DND-41 (cell line): ENCODE results near the gene HERC3.

ENCODE experiments used
- ATAC-seq: fragments of 200-7000 bp; cut with Tn5 transposase; 3 replicates; pipeline ENCODE4 v1.9.1; 2021; ENCODE audit warnings: low read depth; ENCODE audit not compliant: insufficient read depth
- DNase-seq: peaks from one replicate; pipeline ENCODE4 v3.0.0-alpha.2; 2020
- H2AFZ ChIP-seq: 2 replicates; pipeline ENCODE4 v1.6.0; 2012; ENCODE audit warnings: low read depth, low read length
- H3K27ac ChIP-seq: 2 replicates; pipeline ENCODE4 v1.5.1; 2012; ENCODE audit warnings: low read length, inconsistent platforms
- H3K27me3 ChIP-seq: fragments of 200-600 bp; sonication (generic); 2 replicates; pipeline ENCODE4 v1.6.0; 2012; ENCODE audit warnings: low read length, mild to moderate bottlenecking, inconsistent platforms; ENCODE audit not compliant: insufficient read depth, poor library complexity
- H3K36me3 ChIP-seq: 2 replicates; pipeline ENCODE4 v1.5.1; 2012; ENCODE audit warnings: low read length, inconsistent platforms; ENCODE audit not compliant: insufficient read depth
- H3K4me1 ChIP-seq: 2 replicates; pipeline ENCODE4 v1.5.1; 2012; ENCODE audit warnings: mild to moderate bottlenecking, low read length; ENCODE audit not compliant: insufficient read depth
- H3K4me2 ChIP-seq: 2 replicates; pipeline ENCODE4 v1.6.0; 2012; ENCODE audit warnings: mild to moderate bottlenecking, moderate library complexity, low read length, inconsistent platforms; ENCODE audit not compliant: insufficient read depth
- H3K4me3 ChIP-seq, 2 experiments: fragments of 200-600 bp in 1 of 2; shearing (Covaris generic) in 1 of 2; 2 replicates each; pipeline ENCODE4 v1.5.1; 2012 to 2016; ENCODE audit warnings: inconsistent platforms in 2 of 2, low read length in 2 of 2, mild to moderate bottlenecking in 2 of 2, low read depth in 1 of 2, moderate library complexity in 1 of 2
- H3K79me2 ChIP-seq: 2 replicates; pipeline ENCODE4 v1.6.0; 2012; ENCODE audit warnings: low read length, inconsistent platforms; ENCODE audit not compliant: insufficient read depth
- H3K9ac ChIP-seq: 2 replicates; pipeline ENCODE4 v1.6.0; 2012; ENCODE audit warnings: low read depth, mild to moderate bottlenecking, inconsistent platforms, low read length, moderate library complexity
- H3K9me3 ChIP-seq: 2 replicates; pipeline ENCODE4 v1.5.1; 2012; ENCODE audit warnings: low read length, moderate library complexity, mild to moderate bottlenecking, inconsistent platforms; ENCODE audit not compliant: insufficient read depth, severe bottlenecking
- H4K20me1 ChIP-seq: 2 replicates; pipeline ENCODE4 v1.6.0; 2012; ENCODE audit warnings: low read length; ENCODE audit not compliant: insufficient read depth
- EZH2 ChIP-seq: IDR thresholded peaks from 3 replicates; pipeline ENCODE4 v1.6.1; 2012; ENCODE audit warnings: borderline replicate concordance, low read depth, mild to moderate bottlenecking, moderate library complexity, low read length, inconsistent platforms; ENCODE audit not compliant: severe bottlenecking
- TF ChIP-seq, protein P1 (sequence below): IDR thresholded peaks from 2 replicates; pipeline ENCODE4 v1.5.1; 2012; ENCODE audit warnings: borderline replicate concordance, low read length, moderate library complexity, mild to moderate bottlenecking; ENCODE audit not compliant: poor library complexity, severe bottlenecking; ENCODE audit errors: extremely low read depth

HERC3 gene

GRCh38 chr4:88732714-88733368 is 140.6 kb downstream of the HERC3 start:
- ATAC-seq (no peak), DNase-seq (no peak)
- no peaks in the 10 kb centered on the region for H3K9me3 ChIP-seq
- TF ChIP-seq EZH2, result no peak
- TF ChIP-seq, protein P1, sequence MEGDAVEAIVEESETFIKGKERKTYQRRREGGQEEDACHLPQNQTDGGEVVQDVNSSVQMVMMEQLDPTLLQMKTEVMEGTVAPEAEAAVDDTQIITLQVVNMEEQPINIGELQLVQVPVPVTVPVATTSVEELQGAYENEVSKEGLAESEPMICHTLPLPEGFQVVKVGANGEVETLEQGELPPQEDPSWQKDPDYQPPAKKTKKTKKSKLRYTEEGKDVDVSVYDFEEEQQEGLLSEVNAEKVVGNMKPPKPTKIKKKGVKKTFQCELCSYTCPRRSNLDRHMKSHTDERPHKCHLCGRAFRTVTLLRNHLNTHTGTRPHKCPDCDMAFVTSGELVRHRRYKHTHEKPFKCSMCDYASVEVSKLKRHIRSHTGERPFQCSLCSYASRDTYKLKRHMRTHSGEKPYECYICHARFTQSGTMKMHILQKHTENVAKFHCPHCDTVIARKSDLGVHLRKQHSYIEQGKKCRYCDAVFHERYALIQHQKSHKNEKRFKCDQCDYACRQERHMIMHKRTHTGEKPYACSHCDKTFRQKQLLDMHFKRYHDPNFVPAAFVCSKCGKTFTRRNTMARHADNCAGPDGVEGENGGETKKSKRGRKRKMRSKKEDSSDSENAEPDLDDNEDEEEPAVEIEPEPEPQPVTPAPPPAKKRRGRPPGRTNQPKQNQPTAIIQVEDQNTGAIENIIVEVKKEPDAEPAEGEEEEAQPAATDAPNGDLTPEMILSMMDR, result no peak
- H3K4me1 ChIP-seq, result no peaks in the 10 kb centered on the region
- no peaks in the 10 kb centered on the region for H3K27me3 ChIP-seq
- H4K20me1 ChIP-seq, result no peaks in the 10 kb centered on the region
- no peak overlapping the region for H2AFZ ChIP-seq
- H3K27ac ChIP-seq, result no peak overlapping the region
- H3K4me3 ChIP-seq, result no peak overlapping the region
- H3K36me3 ChIP-seq, result peaks cover 8% of the 10 kb centered on the region
- no peak overlapping the region for H3K9ac ChIP-seq
- H3K4me2 ChIP-seq, result no peak overlapping the region
- no peaks in the 10 kb centered on the region for H3K79me2 ChIP-seq

DNA sequence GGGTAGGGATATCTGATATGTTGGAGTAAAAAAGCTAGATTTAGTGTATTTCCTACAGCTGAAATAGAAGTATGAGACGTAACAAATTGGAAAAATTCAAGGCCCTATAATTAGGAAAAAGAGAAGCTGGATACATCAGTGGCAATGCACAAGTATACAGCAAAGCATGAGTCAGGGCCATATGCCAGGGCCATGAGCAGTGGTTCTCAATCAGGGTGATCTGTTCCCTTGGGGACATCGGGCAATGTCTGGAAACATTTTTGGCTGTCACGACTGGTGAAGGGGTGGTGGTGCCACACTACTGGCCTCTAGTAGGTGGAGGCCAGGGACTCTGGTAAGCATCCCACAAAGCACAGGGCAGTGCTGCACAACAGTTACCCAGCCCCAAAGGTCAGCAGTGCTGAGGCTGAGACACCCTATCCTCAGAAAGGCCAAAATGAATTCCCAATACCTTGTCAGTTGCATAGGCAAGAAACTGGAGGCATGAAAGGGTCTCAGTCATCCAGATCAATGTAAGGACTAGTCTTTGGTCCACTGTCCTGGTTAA is 142.2 kb downstream of the HERC3 start:
- Histone ChIP-seq H3K27me3 (no peaks in the 10 kb centered on the region), H3K36me3 (peaks cover 5% of the 10 kb centered on the region; the same call in 1 of the 2 replicates), H2AFZ (no peak overlapping the region), H3K79me2 (no peaks in the 10 kb centered on the region), H3K4me3 (no peak overlapping the region), H3K9me3 (no peaks in the 10 kb centered on the region), H3K27ac (no peak overlapping the region), H3K9ac (no peak overlapping the region), H3K4me2 (no peak overlapping the region), H4K20me1 (no peaks in the 10 kb centered on the region), H3K4me1 (no peaks in the 10 kb centered on the region)
- no peak for ATAC-seq
- TF ChIP-seq, protein P1, result no peak
- no peak for TF ChIP-seq EZH2
- DNase-seq, result no peak

DNA sequence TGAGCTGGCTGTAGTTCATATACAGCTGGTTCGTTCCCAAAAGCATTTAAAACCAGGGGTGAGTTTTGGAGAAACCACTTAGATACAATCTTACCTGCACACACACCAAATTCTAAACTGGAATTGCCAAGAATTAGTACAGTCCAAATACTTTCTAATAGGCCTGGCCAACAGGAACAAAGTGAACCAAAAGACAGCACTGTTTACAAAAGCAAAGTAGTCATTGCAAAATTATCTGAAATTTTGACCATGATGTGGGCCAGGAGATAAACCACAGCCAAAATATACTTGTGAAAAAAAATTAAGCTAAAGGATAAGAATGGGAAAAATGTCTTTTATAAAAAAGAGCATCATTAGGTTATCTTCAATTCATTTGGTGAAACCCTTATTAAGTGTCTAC is 143.3 kb downstream of the HERC3 start:
- TF ChIP-seq, protein P1, result no peak
- no peak for TF ChIP-seq EZH2
- ATAC-seq, result no peak

More for the DNA sequence above, 143.3 kb downstream of the HERC3 start:
- Histone ChIP-seq H3K36me3 (peaks cover 3% of the 10 kb centered on the region; the same call in 1 of the 2 replicates), H3K9me3 (no peaks in the 10 kb centered on the region), H3K27me3 (no peaks in the 10 kb centered on the region), H3K27ac (no peak overlapping the region), H4K20me1 (no peaks in the 10 kb centered on the region), H3K9ac (no peak overlapping the region), H2AFZ (no peak overlapping the region), H3K79me2 (no peaks in the 10 kb centered on the region), H3K4me3 (no peak overlapping the region), H3K4me2 (no peak overlapping the region), H3K4me1 (no peaks in the 10 kb centered on the region)
- no peak for DNase-seq
